Ureter (tissue), 1 donor: ENCODE data around the gene HOMEZ. TPM values are rescaled to one million over a fixed set of nuclear protein-coding genes. Genes with fewer than 3 reads are reported as not detected.
"Not testable (repeated sequence)": the region's sequence is repeated elsewhere in the genome, so short reads cannot be mapped to it uniquely, and the experiment has no call there.

Experiments used
- DNase-seq: peaks from one replicate; pipeline ENCODE4 v3.0.0-alpha.2; 2020; ENCODE audit warnings: low spot score
- total RNA-seq: library from RNA; stranded (reverse); gene quantifications from one replicate; pipeline ENCODE4 v1.2.4, GENCODE V29; 2023
- donor health status: DM: yes; HTN: yes; CAD: no.

HOMEZ gene
- total RNA-seq, 1 donor from 2014 or later, result 32.7 TPM

DNA sequence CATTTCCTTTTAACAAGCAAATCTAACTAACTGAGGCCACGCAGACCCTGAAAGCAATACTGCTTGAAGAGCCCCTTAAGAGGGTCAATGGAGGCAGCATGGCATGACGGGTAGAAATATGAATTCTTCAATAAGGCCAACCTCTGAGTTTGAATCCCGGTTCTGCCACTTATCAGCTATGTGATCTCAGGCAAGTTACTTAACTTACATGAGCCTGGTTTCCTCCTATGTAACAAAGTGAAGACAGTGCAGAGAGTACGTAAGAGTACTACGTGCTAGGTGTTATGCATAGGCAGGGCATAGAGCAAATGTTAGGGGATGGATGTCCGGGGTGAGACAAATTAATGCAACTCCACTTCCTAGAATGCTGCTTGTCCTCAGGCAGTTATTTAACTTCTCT lies 4.7 kb downstream of the HOMEZ start:
- no peak for DNase-seq

DNA sequence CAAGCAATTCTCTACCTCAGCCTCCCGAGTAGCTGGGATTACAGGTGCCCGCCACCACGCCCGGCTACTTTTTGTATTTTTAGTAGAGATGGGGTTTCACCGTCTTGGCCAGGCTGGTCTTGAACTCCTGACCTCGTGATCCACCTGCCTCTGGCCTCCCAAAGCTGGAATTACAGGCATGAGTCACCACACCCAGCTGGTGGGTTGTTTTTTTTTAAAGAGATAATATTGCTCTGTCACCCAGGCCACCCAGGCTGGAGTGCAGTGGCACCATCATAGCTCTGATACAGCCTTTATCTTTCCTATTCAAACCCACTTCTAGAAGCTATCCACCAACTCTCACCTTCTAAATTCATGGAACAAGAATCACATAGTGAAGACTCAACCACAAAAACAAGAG lies 8.0 kb downstream of the HOMEZ start:
- not testable (repeated sequence) for DNase-seq

DNA sequence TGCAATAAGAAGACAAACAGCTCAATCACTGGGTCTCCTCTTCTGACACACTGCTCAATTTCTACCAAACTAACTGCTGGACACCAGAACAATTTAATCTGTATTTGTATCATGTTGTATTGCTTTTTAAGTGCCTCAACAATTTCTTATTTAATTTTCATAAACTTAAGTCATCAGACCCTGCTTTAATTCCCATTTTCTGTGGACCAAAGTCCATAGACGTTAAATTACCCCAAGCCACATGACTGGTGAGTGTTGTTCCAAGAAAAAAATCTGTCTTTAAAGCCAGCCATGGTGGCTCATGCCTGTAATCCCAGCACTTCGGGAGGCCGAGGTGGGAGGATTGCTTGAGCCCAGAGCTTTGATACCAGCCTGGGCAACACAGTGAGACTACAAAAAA lies 8.7 kb downstream of the HOMEZ start:
- no peak for DNase-seq

GRCh38 chr14:23275412-23275811 lies 10.5 kb downstream of the HOMEZ start:
- no peak for DNase-seq

DNA sequence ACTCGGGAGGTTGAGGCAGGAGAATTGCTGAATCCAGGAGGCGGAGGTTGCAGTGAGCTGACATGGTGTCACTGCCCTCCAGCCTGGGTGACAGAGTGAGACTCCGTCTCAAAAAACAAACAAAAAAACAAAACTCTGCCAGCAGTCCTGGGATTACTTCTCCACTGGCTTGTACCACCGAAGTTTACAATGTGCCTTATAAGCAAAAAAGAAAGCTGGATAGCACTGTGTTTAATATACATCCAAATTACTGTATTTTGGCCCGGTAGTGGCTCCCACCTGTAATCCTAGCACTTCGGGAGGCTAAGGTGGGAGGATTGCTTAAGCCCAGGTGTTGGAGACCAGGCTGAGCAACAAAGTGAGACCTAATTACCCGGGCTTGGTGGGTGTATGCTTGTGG lies 16.7 kb downstream of the HOMEZ start:
- DNase-seq, result no peak

DNA sequence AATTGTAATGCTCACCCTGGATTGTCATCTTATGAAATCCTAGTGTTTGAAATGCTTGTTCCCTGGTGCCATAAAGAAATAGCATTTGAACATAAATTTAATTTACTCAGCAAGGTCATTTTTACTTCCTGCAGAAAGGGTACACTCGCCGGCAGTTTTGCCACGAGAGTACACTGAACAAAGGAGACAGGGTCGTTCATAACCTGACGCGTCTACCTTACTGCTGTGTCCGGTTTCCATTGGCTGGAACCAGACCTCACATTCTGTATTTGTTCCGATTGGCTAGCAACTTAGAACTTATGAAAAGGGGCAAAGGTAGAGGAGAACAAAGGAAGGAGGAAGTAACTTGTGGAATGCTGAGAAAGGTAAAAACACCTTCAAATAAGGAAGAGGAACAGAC lies 25.1 kb downstream of the HOMEZ start:
- DNase-seq, result not testable (repeated sequence)

GRCh38 chr14:23259426-23259825 lies 26.5 kb downstream of the HOMEZ start:
- DNase-seq, result no peak

- DNase-seq, result no peak
These were observed 27.7 kb downstream of the HOMEZ start for GRCh38 chr14:23258256-23258655.

- no peak for DNase-seq
These were observed 33.3 kb downstream of the HOMEZ start for GRCh38 chr14:23252420-23253333.

GRCh38 chr14:23252006-23252405 lies 33.9 kb downstream of the HOMEZ start:
- no peak for DNase-seq

GRCh38 chr14:23249824-23250223 lies 36.1 kb downstream of the HOMEZ start:
- DNase-seq, result no peak

GRCh38 chr14:23248601-23249000 lies 37.3 kb downstream of the HOMEZ start:
- no peak for DNase-seq

GRCh38 chr14:23245282-23245681 lies 40.6 kb downstream of the HOMEZ start:
- no peak for DNase-seq

GRCh38 chr14:23243066-23243465 lies 42.9 kb downstream of the HOMEZ start:
- no peak for DNase-seq

GRCh38 chr14:23242076-23242475 lies 43.9 kb downstream of the HOMEZ start:
- DNase-seq, result no peak

DNA sequence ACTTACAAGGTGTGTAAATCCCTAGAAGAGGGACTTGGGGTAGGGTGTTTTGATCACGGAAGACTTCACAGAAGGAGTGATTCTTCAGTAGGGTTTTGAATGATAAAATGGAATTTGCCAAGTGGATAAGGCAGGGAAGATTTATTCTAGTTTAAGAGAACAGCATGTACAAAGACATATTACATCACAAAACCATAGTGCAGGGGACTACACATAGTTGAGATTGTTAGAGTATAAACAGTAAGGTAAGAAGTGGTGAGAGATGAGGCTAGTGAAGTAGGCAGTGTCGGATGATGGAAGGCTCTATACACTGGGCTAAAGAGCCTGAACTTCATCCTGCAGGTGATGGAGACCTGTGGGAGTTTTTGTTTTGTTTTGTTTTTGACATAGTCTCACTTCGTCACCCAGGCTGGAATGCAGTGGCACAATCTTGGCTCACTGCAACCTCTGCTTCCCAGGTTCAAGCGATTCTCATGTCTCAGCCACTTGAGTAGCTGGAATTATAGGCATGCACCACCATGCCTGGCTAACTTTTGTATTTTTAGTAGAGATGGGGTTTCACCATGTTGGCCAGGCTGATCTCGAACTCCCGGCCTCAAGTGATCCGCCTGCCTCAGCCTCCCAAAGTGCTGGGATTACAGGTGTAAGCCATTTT lies 44.7 kb downstream of the HOMEZ start:
- DNase-seq, result not testable (repeated sequence)

- no peak for DNase-seq
These were observed 45.3 kb downstream of the HOMEZ start for GRCh38 chr14:23240661-23241060.

GRCh38 chr14:23237772-23238594 lies 47.9 kb downstream of the HOMEZ start, which contains the start of gene RNF212B:
Gene RNF212B, plus strand, starts transcription at chr14:23237936. Its CDS starts 2,410 bp downstream, at chr14:23240346.
- peak; percentile 92 for DNase-seq

DNA sequence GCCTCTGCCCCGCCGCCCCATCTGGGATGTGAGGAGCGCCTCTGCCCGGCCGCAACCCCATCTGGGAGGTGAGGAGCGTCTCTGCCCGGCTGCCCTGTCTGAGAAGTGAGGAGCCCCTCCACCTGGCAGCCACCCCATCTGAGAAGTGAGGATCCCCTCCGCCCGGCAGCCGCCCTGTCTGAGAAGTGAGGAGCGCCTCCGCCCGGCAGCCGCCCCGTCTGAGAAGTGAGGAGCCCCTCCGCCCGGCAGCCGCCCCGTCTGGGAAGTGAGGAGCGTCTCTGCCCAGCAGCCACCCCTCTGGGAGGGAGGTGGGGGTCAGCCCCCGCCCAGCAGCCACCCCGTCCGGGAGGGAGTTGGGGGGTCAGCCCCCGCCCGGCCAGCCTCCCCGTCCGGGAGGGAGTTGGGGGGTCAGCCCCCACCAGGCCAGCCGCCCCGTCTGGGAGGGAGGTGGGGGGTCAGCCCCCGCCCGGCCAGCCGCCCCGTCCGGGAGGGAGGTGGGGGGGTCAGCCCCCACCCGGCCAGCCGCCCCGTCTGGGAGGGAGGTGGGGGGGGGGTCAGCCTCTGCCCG lies 53.6 kb downstream of the HOMEZ start:
- not testable (repeated sequence) for DNase-seq

DNA sequence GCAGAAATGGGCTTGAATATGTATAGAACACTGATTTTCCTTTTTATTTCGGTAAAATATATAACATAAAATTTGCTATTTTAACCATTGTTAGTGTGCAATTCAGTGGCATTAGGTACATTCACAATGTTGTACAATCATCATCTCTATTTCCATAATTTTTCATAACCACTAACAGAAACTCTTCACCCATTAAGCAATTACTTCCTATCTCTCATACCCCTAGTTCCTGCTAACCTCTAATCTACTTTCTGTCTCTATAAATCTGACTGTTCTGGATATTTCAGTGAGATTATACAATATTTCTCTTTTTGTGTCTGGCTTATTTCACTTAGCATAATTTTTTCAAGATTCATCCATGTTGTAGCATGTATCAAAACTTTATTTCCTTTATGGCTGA lies 57.1 kb downstream of the HOMEZ start:
- no peak for DNase-seq

DNA sequence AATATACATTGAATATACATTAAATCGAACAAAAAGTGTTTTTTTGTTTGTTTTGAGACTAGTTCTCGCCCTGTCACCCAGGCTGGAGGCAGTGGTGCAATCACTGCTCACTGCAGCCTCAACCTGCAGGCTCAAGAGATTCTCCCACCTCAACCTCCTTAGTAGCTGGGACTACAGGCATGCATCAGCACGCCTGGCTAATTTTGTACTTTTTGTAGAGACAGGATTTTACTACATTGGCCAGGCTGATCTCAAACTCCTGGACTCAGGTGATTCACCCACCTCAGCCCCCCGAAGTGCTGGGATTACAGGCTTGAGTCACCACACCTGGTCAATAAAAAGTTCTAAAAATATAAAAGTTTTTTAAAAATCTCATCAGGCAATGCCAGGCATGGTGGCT lies 58.4 kb downstream of the HOMEZ start:
- no peak for DNase-seq

DNA sequence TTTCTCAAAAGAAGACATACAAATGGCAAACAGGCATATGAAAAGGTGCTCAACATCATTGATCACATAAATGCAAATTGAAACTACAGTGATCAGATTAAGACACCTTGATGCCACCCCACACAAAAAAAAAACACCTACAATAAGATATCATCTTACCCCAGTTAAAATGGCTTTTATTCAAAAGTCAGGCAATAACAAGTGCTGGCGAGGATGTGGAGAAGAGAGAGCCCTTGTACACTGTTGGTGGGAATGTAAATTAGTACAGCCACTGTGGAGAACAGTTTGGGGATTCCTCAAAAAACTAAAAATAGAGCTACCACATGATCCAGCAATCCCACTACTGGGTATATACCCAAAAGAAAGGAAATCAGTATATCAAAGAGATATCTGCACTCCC lies 61.0 kb downstream of the HOMEZ start:
- DNase-seq, result not testable (repeated sequence)
